H1 (cell line): ENCODE measurements around the gene WEE1. TPM values are rescaled to one million over a fixed set of nuclear protein-coding genes. Genes with fewer than 3 reads are reported as not detected.

Source experiments
- CTCF ChIA-PET: fragments of 300-600 bp; sonication (Branson Sonifier 250); formaldehyde crosslinking; loops from one replicate; lab custom pipeline; 2021; ENCODE audit not compliant: partially characterized antibody; lab: Charles Lee
- POLR2A ChIA-PET: fragments of 300-600 bp; sonication (Branson Sonifier 250); formaldehyde crosslinking; loops from one replicate; lab custom pipeline; 2021; ENCODE audit warnings: inconsistent platforms; ENCODE audit not compliant: partially characterized antibody; lab: Charles Lee
- DNase-seq, 2 experiments: peaks; one replicate each; pipeline versions ENCODE4 v3.0.0 to v3.0.0-alpha.2; 2010 to 2022; ENCODE audit warnings: low spot score in 2 of 2, low read depth in 1 of 2, mixed read lengths in 1 of 2
- FAIRE-seq: peaks from 2 replicates; lab custom pipeline; 2011; peaks lifted over from hg19 to GRCh38; lab: Jason Lieb, UNC
- H2AFZ ChIP-seq: 2 replicates; pipeline ENCODE4 v1.8.1; 2012; ENCODE audit warnings: low read length, inconsistent platforms
- H2AK5ac ChIP-seq: 2 replicates; pipeline ENCODE4 v1.6.1; 2013; ENCODE audit warnings: low read depth, low read length
- H2BK120ac ChIP-seq: replicated peaks from 2 replicates; pipeline ENCODE3; 2013; ENCODE audit warnings: low read depth, low read length, inconsistent platforms
- H2BK12ac ChIP-seq: 2 replicates; pipeline ENCODE4 v1.6.1; 2013; ENCODE audit warnings: low read depth, low read length
- H2BK15ac ChIP-seq: 2 replicates; pipeline ENCODE4 v1.6.1; 2013; ENCODE audit warnings: low read length
- H2BK20ac ChIP-seq: 2 replicates; pipeline ENCODE4 v1.6.1; 2013; ENCODE audit warnings: low read length
- H2BK5ac ChIP-seq: 2 replicates; pipeline ENCODE4 v1.6.1; 2013; ENCODE audit warnings: low read depth, low read length
- H3K14ac ChIP-seq: 2 replicates; pipeline ENCODE4 v1.6.1; 2013; ENCODE audit warnings: inconsistent platforms; ENCODE audit not compliant: insufficient read length
- H3K18ac ChIP-seq: 2 replicates; pipeline ENCODE4 v1.6.1; 2013; ENCODE audit warnings: low read length; ENCODE audit errors: extremely low read depth
- H3K23ac ChIP-seq: 2 replicates; pipeline ENCODE4 v1.6.1; 2013; ENCODE audit warnings: inconsistent platforms; ENCODE audit not compliant: insufficient read length
- H3K23me2 ChIP-seq: 2 replicates; pipeline ENCODE4 v1.6.1; 2013; ENCODE audit warnings: low read depth, low read length
- H3K27ac ChIP-seq: 2 replicates; pipeline ENCODE4 v1.6.1; 2011; ENCODE audit warnings: low read depth, low read length, inconsistent platforms
- H3K27me3 ChIP-seq, 4 experiments: replicated peaks in 1 of 4; 1 replicate in 1 of 4; 2 replicates in 3 of 4; pipeline versions ENCODE4 v1.6.1 to v1.8.1; 2011 to 2013; ENCODE audit warnings: low read length in 3 of 4, mild to moderate bottlenecking in 3 of 4, inconsistent platforms in 2 of 4, mixed read lengths in 2 of 4, moderate library complexity in 1 of 4; ENCODE audit not compliant: control insufficient read depth in 3 of 4, insufficient read depth in 3 of 4; ENCODE audit errors: extremely low read depth in 1 of 4
- H3K36me3 ChIP-seq, 4 experiments: 2 replicates each; pipeline versions ENCODE4 v1.6.1 to v1.8.1; 2011 to 2013; ENCODE audit warnings: mild to moderate bottlenecking in 4 of 4, low read length in 3 of 4, moderate library complexity in 2 of 4, control low read depth in 1 of 4, inconsistent platforms in 1 of 4; ENCODE audit not compliant: insufficient read depth in 4 of 4, control insufficient read depth in 2 of 4
- H3K4ac ChIP-seq: replicated peaks from 2 replicates; pipeline ENCODE3; 2013; ENCODE audit warnings: low read length, low read depth, mixed read lengths, inconsistent platforms; ENCODE audit not compliant: insufficient read length
- H3K4me1 ChIP-seq, 4 experiments: replicated peaks in 1 of 4; 1 replicate in 1 of 4; 2 replicates in 3 of 4; pipeline versions ENCODE4 v1.6.1 to v1.8.1; 2011 to 2013; ENCODE audit warnings: low read length in 3 of 4, inconsistent platforms in 2 of 4, mixed read lengths in 1 of 4; ENCODE audit not compliant: insufficient read depth in 4 of 4, control insufficient read depth in 3 of 4
- H3K4me2 ChIP-seq, 2 experiments: 2 replicates each; pipeline versions ENCODE4 v1.6.1 to v1.8.1; 2011 to 2013; ENCODE audit warnings: low read depth in 2 of 2, low read length in 2 of 2, control low read depth in 1 of 2, inconsistent platforms in 1 of 2, mild to moderate bottlenecking in 1 of 2; ENCODE audit not compliant: insufficient read depth in 1 of 2
- H3K4me3 ChIP-seq, 4 experiments: fragments of 200-600, 300-600 bp in 1 of 4; sonication (generic), shearing (Covaris generic), sonication (Bioruptor Twin) in 1 of 4; 2 replicates each; pipeline versions ENCODE4 v1.5.1 to v1.8.1; 2011 to 2016; ENCODE audit warnings: low read length in 4 of 4, low read depth in 3 of 4, control low read depth in 2 of 4, inconsistent platforms in 2 of 4, mild to moderate bottlenecking in 2 of 4, mixed read lengths in 1 of 4, moderate library complexity in 1 of 4; ENCODE audit not compliant: insufficient read depth in 2 of 4; ENCODE audit errors: extremely low read depth in 1 of 4
- H3K56ac ChIP-seq: replicated peaks from 2 replicates; pipeline ENCODE3; 2013; ENCODE audit warnings: low read depth, mild to moderate bottlenecking, mixed read lengths, low read length, inconsistent platforms; ENCODE audit not compliant: insufficient read length
- H3K79me1 ChIP-seq: 2 replicates; pipeline ENCODE4 v1.6.1; 2013; ENCODE audit warnings: low read depth, low read length, control low read depth
- H3K79me2 ChIP-seq, 2 experiments: 2 replicates each; pipeline versions ENCODE4 v1.6.1 to v1.8.1; 2012 to 2013; ENCODE audit warnings: low read length in 2 of 2, mild to moderate bottlenecking in 2 of 2, inconsistent platforms in 1 of 2; ENCODE audit not compliant: insufficient read depth in 2 of 2, control insufficient read depth in 1 of 2
- H3K9ac ChIP-seq, 4 experiments: replicated peaks in 1 of 4; 1 replicate in 1 of 4; 2 replicates in 3 of 4; pipeline versions ENCODE4 v1.6.1 to v1.8.1; 2011 to 2013; ENCODE audit warnings: low read depth in 3 of 4, low read length in 3 of 4, control low read depth in 2 of 4, mild to moderate bottlenecking in 2 of 4, moderate library complexity in 2 of 4, inconsistent platforms in 1 of 4; ENCODE audit errors: extremely low read depth in 1 of 4
- H3K9me3 ChIP-seq, 2 experiments: 2 replicates each; pipeline versions ENCODE4 v1.6.1 to v1.8.1; 2012 to 2013; ENCODE audit warnings: mild to moderate bottlenecking in 2 of 2, moderate library complexity in 2 of 2, control low read depth in 1 of 2, inconsistent platforms in 1 of 2, low read depth in 1 of 2, low read length in 1 of 2, mixed read lengths in 1 of 2; ENCODE audit not compliant: insufficient read depth in 2 of 2
- H4K20me1 ChIP-seq, 2 experiments: replicated peaks in 1 of 2; 2 replicates each; pipeline versions ENCODE3 to v1.8.1; 2011 to 2013; ENCODE audit warnings: inconsistent platforms in 2 of 2, low read length in 2 of 2, mild to moderate bottlenecking in 1 of 2; ENCODE audit not compliant: insufficient read depth in 2 of 2, control insufficient read depth in 1 of 2
- H4K5ac ChIP-seq: 2 replicates; pipeline ENCODE4 v1.6.1; 2013; ENCODE audit warnings: low read length, low read depth, mixed read lengths, inconsistent platforms; ENCODE audit not compliant: insufficient read length
- H4K8ac ChIP-seq: 2 replicates; pipeline ENCODE4 v1.8.0; 2013; ENCODE audit warnings: mild to moderate bottlenecking, moderate library complexity, low read length, inconsistent platforms; ENCODE audit not compliant: insufficient read depth; ENCODE audit errors: extremely low read depth
- H4K91ac ChIP-seq: replicated peaks from 2 replicates; pipeline ENCODE3; 2013; ENCODE audit warnings: low read length, mixed read lengths, inconsistent platforms; ENCODE audit not compliant: insufficient read length
- BCL11A ChIP-seq, 2 experiments: IDR thresholded peaks; one replicate each; pipeline ENCODE4 v1.6.1; 2011; ENCODE audit warnings: low read depth in 2 of 2, low read length in 2 of 2, mild to moderate bottlenecking in 2 of 2
- CBX8 ChIP-seq: fragments of 300-800, 300-1000 bp; sonication (generic); IDR thresholded peaks from 2 replicates; pipeline ENCODE4 v1.7.1; 2016; ENCODE audit warnings: low read depth, low read length, borderline replicate concordance
- CHD2 ChIP-seq: IDR thresholded peaks from 2 replicates; pipeline ENCODE4 v1.6.1; 2012; ENCODE audit warnings: low read length, improper control_type of control experiment
- CTBP2 ChIP-seq: IDR thresholded peaks from 2 replicates; pipeline ENCODE4 v1.7.0; 2011; ENCODE audit warnings: borderline replicate concordance, mild to moderate bottlenecking, moderate library complexity, mixed read lengths, low read length; ENCODE audit not compliant: insufficient read depth, insufficient read length
- JUN ChIP-seq: IDR thresholded peaks from 2 replicates; pipeline ENCODE4 v1.6.1; 2011; ENCODE audit warnings: low read depth, mild to moderate bottlenecking, improper control_type of control experiment, low read length
- KDM1A ChIP-seq: fragments of 200-600, 300-600 bp; sonication (generic); IDR thresholded peaks from 2 replicates; pipeline ENCODE4 v1.7.1; 2016; ENCODE audit warnings: mild to moderate bottlenecking, low read length, borderline replicate concordance
- KDM4A ChIP-seq: IDR thresholded peaks from one replicate; pipeline ENCODE4 v1.7.1; 2012; ENCODE audit warnings: low read depth, mild to moderate bottlenecking, moderate library complexity, low read length, inconsistent platforms; ENCODE audit not compliant: severe bottlenecking
- MAFK ChIP-seq: IDR thresholded peaks from 2 replicates; pipeline ENCODE4 v1.6.1; 2012; ENCODE audit warnings: low read depth, mild to moderate bottlenecking, improper control_type of control experiment, low read length
- PHF8 ChIP-seq: fragments of 200-600 bp; sonication (generic); conservative IDR thresholded peaks from 2 replicates; pipeline ENCODE4 v1.7.1; 2012; ENCODE audit warnings: low read depth, mild to moderate bottlenecking, inconsistent platforms, low read length, moderate library complexity
- SIRT6 ChIP-seq: IDR thresholded peaks from one replicate; pipeline ENCODE4 v1.7.1; 2012; ENCODE audit warnings: low read length, inconsistent platforms
- TAF7 ChIP-seq: optimal IDR thresholded peaks from 2 replicates; pipeline ENCODE3; 2011; ENCODE audit warnings: low read depth, mild to moderate bottlenecking, inconsistent platforms, low read length, moderate library complexity, borderline replicate concordance
- WGBS, 2 experiments: shearing (Covaris generic) in 1 of 2; methylation state at CpG; one replicate each; pipeline versions ENCODE4 v1.1.6 to v1.1.7; 2013 to 2015; ENCODE audit warnings: low lambda C conversion rate in 2 of 2, mixed read lengths in 2 of 2, inconsistent platforms in 1 of 2, low coverage in 1 of 2, missing lambda C conversion rate in 1 of 2; ENCODE audit not compliant: insufficient replicate concordance in 2 of 2, insufficient coverage in 1 of 2, insufficient read length in 1 of 2; ENCODE audit errors: extremely low coverage in 1 of 2, missing lambda C conversion rate in 1 of 2; 5-methylcytosine and 5-hydroxymethylcytosine counted together
- polyA plus RNA-seq, 7 experiments: library from polyadenylated mRNA; depleted of rRNA in 3 of 7; stranded (reverse) in 5 of 7; unstranded in 2 of 7; fragments of >200 nt in 5 of 7; fragments of 200-250 nt in 2 of 7; gene quantifications; 1 replicate in 5 of 7; 2 replicates in 1 of 7; 4 replicates in 1 of 7; pipeline versions ENCODE4 v1.2.1 to v1.2.3, GENCODE V29; 2011 to 2013; ENCODE audit warnings: missing spikeins in 2 of 7, mixed read lengths in 2 of 7
- total RNA-seq: library from RNA; stranded (reverse); fragmentation: NEBNext Ultra II Directional; extraction: Animal tissue kit (Norgen Biotek cat#: 25700); gene quantifications from 2 replicates; pipeline ENCODE4 v1.2.1, GENCODE V29; 2021
- TF ChIP-seq, protein P1 (sequence below): IDR thresholded peaks from 2 replicates; pipeline ENCODE4 v1.6.1; 2011; ENCODE audit warnings: low read length, improper control_type of control experiment

The WEE1 gene
- total and polyA plus RNA-seq, 2 of the 8 experiments (the other 6 are each of a cell fraction or from before 2014, with no cell fraction given): 40.8 to 120 TPM

DNA sequence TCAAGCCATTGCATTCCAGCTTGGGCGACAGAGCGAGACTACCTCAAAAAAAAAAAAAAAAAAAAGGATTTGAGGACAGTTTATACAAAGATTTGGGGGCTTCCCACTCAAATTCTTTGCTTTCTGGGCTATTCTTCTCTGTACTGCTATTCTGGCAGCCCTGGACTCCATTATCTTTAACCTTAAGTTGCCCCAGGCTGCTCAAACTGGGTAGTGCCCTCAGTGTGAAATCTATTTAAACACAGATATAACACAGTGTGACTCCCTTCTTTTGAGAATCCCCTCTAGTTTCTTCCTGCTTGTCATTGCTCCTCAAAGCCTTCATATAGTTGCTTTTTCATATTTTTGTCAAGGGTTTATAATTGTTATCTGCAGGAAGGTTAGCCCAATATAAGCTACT lies 49.5 kb upstream of the WEE1 start:
- no peak overlapping the region for H2AFZ ChIP-seq
- H3K23me2 ChIP-seq: no peaks in the 10 kb centered on the region
- no peak overlapping the region for H4K91ac ChIP-seq
- H2BK20ac ChIP-seq: no peak overlapping the region
- no peak overlapping the region for H3K23ac ChIP-seq
- no peaks in the 10 kb centered on the region for H3K79me1 ChIP-seq
- peaks cover 2 to 19% (median 4%) of the 10 kb centered on the region in 4 experiments; a peak in 6 of 8 replicates for H3K36me3 ChIP-seq
- H3K79me2 ChIP-seq: no peaks in the 10 kb centered on the region
- no peaks in the 10 kb centered on the region; a peak in 2 of 7 replicates for H3K4me1 ChIP-seq
- no peak overlapping the region for H2BK120ac ChIP-seq
- DNase-seq (no peak), FAIRE-seq (no peak)
- H3K4ac ChIP-seq: no peak overlapping the region
- no peak overlapping the region for H3K4me2 ChIP-seq
- 90% methylated on average over 2 of the region's 2 CpGs; no CpG with 5 or more reads in 1 of the 2 experiments for WGBS, 2 experiments
- no peak overlapping the region for H2BK15ac ChIP-seq
- H3K14ac ChIP-seq: no peak overlapping the region
- H3K9ac ChIP-seq: no peak overlapping the region
- ChIA-PET POLR2A (no interaction called here), CTCF (interaction anchor here (1.3 to 3.2 kb wide), 2 partner anchors 11 to 89 kb away, joined by 3 to 18 read pairs; no protein-coding TSS in a partner anchor)
- H3K27me3 ChIP-seq: no peaks in the 10 kb centered on the region
- no peaks in the 10 kb centered on the region for H4K20me1 ChIP-seq
- no peak overlapping the region for H4K8ac ChIP-seq
- H2BK5ac ChIP-seq: no peak overlapping the region
- H3K18ac ChIP-seq: no peak overlapping the region
- no peak overlapping the region for H3K4me3 ChIP-seq
- no peaks in the 10 kb centered on the region for H3K9me3 ChIP-seq
- no peak overlapping the region for H4K5ac ChIP-seq
- H3K27ac ChIP-seq: no peak overlapping the region
- no peak overlapping the region for H3K56ac ChIP-seq
- no peak overlapping the region for H2BK12ac ChIP-seq
- no peak overlapping the region for H2AK5ac ChIP-seq
- no peak for TF ChIP-seq CBX8
- TF ChIP-seq BCL11A (IDR thresholded peaks at IDR 0.05; ENCODE audit: low read depth in 2 of 2, low read length in 2 of 2): no peak
- no peak for TF ChIP-seq KDM4A
- TF ChIP-seq TAF7: no peak
- no peak for TF ChIP-seq CHD2
- TF ChIP-seq MAFK: no peak
- no peak for TF ChIP-seq CTBP2
- TF ChIP-seq, protein P1, sequence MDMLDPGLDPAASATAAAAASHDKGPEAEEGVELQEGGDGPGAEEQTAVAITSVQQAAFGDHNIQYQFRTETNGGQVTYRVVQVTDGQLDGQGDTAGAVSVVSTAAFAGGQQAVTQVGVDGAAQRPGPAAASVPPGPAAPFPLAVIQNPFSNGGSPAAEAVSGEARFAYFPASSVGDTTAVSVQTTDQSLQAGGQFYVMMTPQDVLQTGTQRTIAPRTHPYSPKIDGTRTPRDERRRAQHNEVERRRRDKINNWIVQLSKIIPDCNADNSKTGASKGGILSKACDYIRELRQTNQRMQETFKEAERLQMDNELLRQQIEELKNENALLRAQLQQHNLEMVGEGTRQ: no peak
- TF ChIP-seq KDM1A: no peak
- TF ChIP-seq JUN: no peak
- no peak for TF ChIP-seq SIRT6
- no peak for TF ChIP-seq PHF8
